Testis (tissue), 3 donors: ENCODE results near the gene PPP6R3. TPM values are rescaled to one million over a fixed set of nuclear protein-coding genes. Genes with fewer than 3 reads are reported as not detected.

Experiments
- DNase-seq: peaks from one replicate; pipeline ENCODE4 v3.0.0-alpha.2; 2019
- H3K27ac ChIP-seq, 2 donors: fragments of 200-600 bp; sonication (generic); one replicate each; pipeline ENCODE4 v1.5.1; 2019
- H3K27me3 ChIP-seq: fragments of 200-600 bp; sonication (generic); one replicate; pipeline ENCODE4 v1.5.1; 2019
- H3K36me3 ChIP-seq: fragments of 200-600 bp; sonication (generic); one replicate; pipeline ENCODE4 v1.5.1; 2017; ENCODE audit warnings: low read depth; ENCODE audit errors: missing control alignments
- H3K4me1 ChIP-seq: fragments of 200-600 bp; sonication (generic); one replicate; pipeline ENCODE4 v1.5.1; 2019
- H3K4me3 ChIP-seq, 2 donors: fragments of 200-600 bp; sonication (generic); one replicate each; pipeline ENCODE4 v1.5.1; 2017 to 2019
- H3K9me3 ChIP-seq: fragments of 200-600 bp; sonication (generic); one replicate; pipeline ENCODE4 v1.5.1; 2017
- CTCF ChIP-seq, 3 experiments: fragments of 450-650 bp in 2 of 3; fragments of 200-600 bp in 1 of 3; sonication (generic) in 1 of 3; IDR thresholded peaks; one replicate each; pipeline ENCODE4 v1.5.1; 2016 to 2019; ENCODE audit warnings: antibody characterized with exemption in 3 of 3, mild to moderate bottlenecking in 2 of 3, moderate library complexity in 1 of 3
- POLR2A ChIP-seq: fragments of 450-650 bp; IDR thresholded peaks from one replicate; pipeline ENCODE4 v1.6.1; 2017; ENCODE audit warnings: antibody characterized with exemption, mild to moderate bottlenecking, moderate library complexity
- WGBS, 2 donors: methylation state at CpG; one replicate each; pipeline ENCODE4 v1.1.5; 2018; 5-methylcytosine and 5-hydroxymethylcytosine counted together
- intact Hi-C: fragments of 100-400 bp; cut with DNase I; formaldehyde crosslinking; loops from one replicate; pipeline ENCODE4 v1.15.1; 2023; ENCODE audit warnings: low total_unique reads
- polyA plus RNA-seq: library from polyadenylated mRNA; stranded (reverse); fragments of 350-450 nt; fragmentation: Illumina TruSeq; extraction: RNeasy Lipid Tissue Mini Kit (QIAGEN cat#74804); gene quantifications from one replicate; pipeline ENCODE4 v1.2.3, GENCODE V29; 2014; ENCODE audit warnings: low read depth, low replicate concordance; ENCODE audit not compliant: insufficient read depth
- total RNA-seq, 2 donors: library from RNA; depleted of rRNA; stranded (reverse); fragments of >200 nt; gene quantifications; one replicate each; pipeline ENCODE4 v1.2.3, GENCODE V29; 2016

Gene PPP6R3
- total and polyA plus RNA-seq, 3 donors from 2014 or later, result 88.5 to 190 (median 188) TPM

- WGBS, 2 donors, result 95 to 100% methylated on average over 2 to 22 of the region's 27 CpGs
- H3K4me3 ChIP-seq, result no peak overlapping the region
- H3K36me3 ChIP-seq, result no peaks in the 10 kb centered on the region
- H3K27ac ChIP-seq, result no peak overlapping the region
- no peaks in the 10 kb centered on the region for H3K4me1 ChIP-seq
- H3K27me3 ChIP-seq, result no peaks in the 10 kb centered on the region
- intact Hi-C loops, result no loop called here
- TF ChIP-seq CTCF (IDR thresholded peaks at IDR 0.05), result no peak
- no peak for TF ChIP-seq POLR2A
- no peak for DNase-seq
- H3K9me3 ChIP-seq, result no peaks in the 10 kb centered on the region
Observed at GRCh38 chr11:68413591-68413999, 47.0 kb upstream of the PPP6R3 start.

DNA sequence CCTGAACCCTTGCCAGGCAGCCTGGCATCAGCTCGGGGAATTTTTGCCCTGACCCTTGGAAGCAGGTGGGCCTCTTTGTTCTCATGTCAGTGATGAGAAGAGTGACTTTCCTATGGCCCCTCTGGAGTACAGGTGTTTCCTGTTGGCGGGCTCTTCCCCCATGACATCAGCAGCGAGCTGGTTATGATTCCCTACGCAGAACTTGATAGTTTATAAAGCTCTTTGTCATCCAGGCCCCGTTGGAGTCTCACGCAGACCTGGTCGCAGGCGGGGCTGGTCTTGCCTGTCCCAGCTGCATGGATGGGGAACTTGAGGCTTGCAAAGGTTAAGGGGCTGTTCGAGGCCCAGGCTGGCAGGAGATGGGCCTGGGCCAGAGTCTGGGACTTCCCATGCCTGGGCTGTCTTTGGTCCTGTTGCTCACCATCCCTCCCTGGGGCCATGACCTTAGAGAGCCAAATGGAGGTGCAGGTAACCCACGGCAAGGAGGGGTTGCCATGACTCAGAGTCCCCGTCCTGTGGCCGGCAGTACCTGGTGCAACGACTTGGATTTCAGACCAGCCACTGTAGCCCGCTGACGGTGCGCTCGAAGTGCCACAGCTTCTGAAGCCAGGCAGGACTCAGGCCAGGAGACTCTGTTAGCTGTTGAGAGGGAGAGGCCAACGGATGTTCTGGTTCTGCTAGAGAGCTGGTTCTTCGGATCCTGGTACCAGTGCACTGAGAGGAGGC lies 45.9 kb upstream of the PPP6R3 start:
- no peak for DNase-seq
- no peak overlapping the region for H3K27ac ChIP-seq
- H3K27me3 ChIP-seq, result no peaks in the 10 kb centered on the region
- no peak overlapping the region for H3K4me3 ChIP-seq
- intact Hi-C loops, result no loop called here
- TF ChIP-seq POLR2A (no peak), CTCF (IDR thresholded peaks at IDR 0.05) (no peak)
- no peaks in the 10 kb centered on the region for H3K9me3 ChIP-seq
- H3K4me1 ChIP-seq, result no peaks in the 10 kb centered on the region
- 84 to 92% methylated on average over 11 to 19 of the region's 19 CpGs for WGBS, 2 donors
- H3K36me3 ChIP-seq, result no peaks in the 10 kb centered on the region

- Histone ChIP-seq H3K9me3 (no peaks in the 10 kb centered on the region), H3K27me3 (no peaks in the 10 kb centered on the region), H3K4me3 (no peak overlapping the region), H3K27ac (no peak overlapping the region), H3K36me3 (no peaks in the 10 kb centered on the region), H3K4me1 (no peaks in the 10 kb centered on the region)
- intact Hi-C loops, result no loop called here
- 93 to 97% methylated on average over 22 of the region's 22 CpGs for whole genome bisulfite sequencing, 2 donors
- no peak for DNase-seq
- TF ChIP-seq CTCF (IDR thresholded peaks at IDR 0.05) (no peak), POLR2A (no peak)
Observed at GRCh38 chr11:68416070-68416578, 44.4 kb upstream of the PPP6R3 start.

- H3K36me3 ChIP-seq, result no peaks in the 10 kb centered on the region
- WGBS, 2 donors, result 84 to 87% methylated on average over 6 of the region's 6 CpGs
- intact Hi-C loops, result no loop called here
- H3K4me1 ChIP-seq, result no peaks in the 10 kb centered on the region
- no peak for TF ChIP-seq CTCF (IDR thresholded peaks at IDR 0.05)
- DNase-seq, result no peak
- no peak overlapping the region for H3K4me3 ChIP-seq
- no peaks in the 10 kb centered on the region for H3K9me3 ChIP-seq
- H3K27ac ChIP-seq, result no peak overlapping the region
- no peaks in the 10 kb centered on the region for H3K27me3 ChIP-seq
Observed at GRCh38 chr11:68418648-68419047, 41.9 kb upstream of the PPP6R3 start.

DNA sequence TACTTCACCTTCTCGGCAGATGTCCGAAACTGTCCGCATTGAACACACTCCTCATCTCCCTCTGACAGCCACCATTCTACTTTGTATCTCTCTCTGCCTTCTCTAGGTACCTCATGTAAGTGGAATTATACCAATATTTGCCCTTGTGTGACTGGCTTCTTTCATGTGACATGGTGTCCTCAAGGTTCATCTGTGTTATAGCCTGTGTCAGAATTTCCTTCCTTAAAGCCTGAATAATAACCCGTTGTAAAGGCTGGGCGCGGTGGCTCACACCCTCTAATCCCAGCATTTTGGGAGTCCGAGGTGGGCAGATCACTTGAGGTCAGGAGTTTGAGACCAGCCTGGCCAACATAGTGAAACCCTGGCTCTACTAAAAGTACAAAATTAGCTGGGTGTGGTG lies 40.4 kb upstream of the PPP6R3 start:
- Histone ChIP-seq H3K4me1 (no peaks in the 10 kb centered on the region), H3K27ac (no peak overlapping the region), H3K4me3 (no peak overlapping the region), H3K27me3 (no peaks in the 10 kb centered on the region), H3K9me3 (no peaks in the 10 kb centered on the region), H3K36me3 (no peaks in the 10 kb centered on the region)
- no peak for DNase-seq
- no peak for TF ChIP-seq POLR2A
- no peak for TF ChIP-seq CTCF (IDR thresholded peaks at IDR 0.05)
- intact Hi-C loops, result no loop called here
- 97% methylated on average over 7 of the region's 7 CpGs for WGBS, 2 donors
